ENCODE data around the gene VSNL1. TPM values are rescaled to one million over a fixed set of nuclear protein-coding genes. Genes with fewer than 3 reads are reported as not detected.
A peak's percentile ranks its signal among the peaks of the same experiment; 100 is the strongest.

The VSNL1 gene
- total RNA-seq, result not detected in 2 replicates

DNA sequence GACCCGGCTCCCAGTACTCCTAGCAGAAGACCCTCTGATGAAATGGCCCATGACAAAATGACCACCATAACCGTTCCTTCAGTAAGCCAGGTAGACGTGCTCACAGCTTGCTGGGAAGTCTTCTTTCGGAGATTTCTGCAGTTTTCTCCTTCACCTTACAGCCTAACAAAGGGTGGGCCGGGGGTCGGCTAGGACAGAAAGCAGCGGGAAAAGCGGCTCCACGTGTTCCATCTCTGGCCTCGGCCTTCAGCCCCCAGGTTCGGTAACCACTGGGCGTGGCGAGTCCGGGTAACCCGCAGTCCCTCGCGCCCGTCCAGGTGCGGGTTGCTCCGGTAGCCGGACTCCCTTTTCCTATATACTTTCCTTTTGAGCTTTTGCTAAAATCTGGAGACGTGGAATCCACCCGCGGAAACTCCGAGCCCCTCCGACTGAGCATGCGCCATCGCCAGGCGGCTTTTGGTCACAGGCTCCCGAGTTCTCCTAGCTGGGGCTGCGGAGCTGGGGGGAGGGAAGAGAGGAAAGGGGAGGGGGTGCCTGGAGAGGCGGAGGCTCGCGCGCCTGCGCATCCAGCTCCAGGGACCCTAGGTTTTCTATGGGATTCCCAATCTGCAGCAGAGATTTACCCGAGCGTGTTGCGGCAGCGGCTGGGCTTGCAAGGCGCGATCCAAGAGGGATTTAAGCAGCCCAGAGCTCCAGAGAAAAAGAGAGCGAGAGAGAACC is at the start of gene VSNL1:
Gene VSNL1 (plus strand): TSS at position 604 of the 720 bp plus-strand sequence. CDS start 51,379 bp downstream, outside the sequence.
- TF ChIP-seq, protein P1, sequence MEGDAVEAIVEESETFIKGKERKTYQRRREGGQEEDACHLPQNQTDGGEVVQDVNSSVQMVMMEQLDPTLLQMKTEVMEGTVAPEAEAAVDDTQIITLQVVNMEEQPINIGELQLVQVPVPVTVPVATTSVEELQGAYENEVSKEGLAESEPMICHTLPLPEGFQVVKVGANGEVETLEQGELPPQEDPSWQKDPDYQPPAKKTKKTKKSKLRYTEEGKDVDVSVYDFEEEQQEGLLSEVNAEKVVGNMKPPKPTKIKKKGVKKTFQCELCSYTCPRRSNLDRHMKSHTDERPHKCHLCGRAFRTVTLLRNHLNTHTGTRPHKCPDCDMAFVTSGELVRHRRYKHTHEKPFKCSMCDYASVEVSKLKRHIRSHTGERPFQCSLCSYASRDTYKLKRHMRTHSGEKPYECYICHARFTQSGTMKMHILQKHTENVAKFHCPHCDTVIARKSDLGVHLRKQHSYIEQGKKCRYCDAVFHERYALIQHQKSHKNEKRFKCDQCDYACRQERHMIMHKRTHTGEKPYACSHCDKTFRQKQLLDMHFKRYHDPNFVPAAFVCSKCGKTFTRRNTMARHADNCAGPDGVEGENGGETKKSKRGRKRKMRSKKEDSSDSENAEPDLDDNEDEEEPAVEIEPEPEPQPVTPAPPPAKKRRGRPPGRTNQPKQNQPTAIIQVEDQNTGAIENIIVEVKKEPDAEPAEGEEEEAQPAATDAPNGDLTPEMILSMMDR (conservative IDR thresholded peaks at IDR 0.05; ENCODE audit: low read depth, low read length), result no peak
- H3K4me3 ChIP-seq (ENCODE audit: low read depth, low read length), result peak within 1 kb of the TSS; percentile 56
- DNase-seq (ENCODE audit: low read depth), result peak; percentile 20

DNA sequence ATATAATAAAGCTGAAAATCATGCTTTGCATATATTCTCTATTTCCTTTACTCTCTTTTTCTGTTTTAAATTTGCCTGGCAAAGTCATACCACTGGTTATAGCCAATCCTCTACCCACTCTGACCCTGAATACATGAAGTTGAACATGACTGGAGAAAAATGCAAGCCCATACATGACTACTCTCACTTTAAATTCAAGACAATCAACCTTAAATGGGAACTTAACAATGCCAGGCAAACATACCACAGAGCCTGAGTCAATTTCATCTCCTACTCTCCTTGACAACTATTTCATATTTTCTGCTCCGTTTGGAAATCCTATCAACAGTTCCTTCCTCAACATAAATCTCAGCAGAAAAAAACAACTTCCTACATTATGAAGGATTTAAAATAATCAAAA is 44.9 kb upstream of the VSNL1 start:
- TF ChIP-seq, protein P1 (conservative IDR thresholded peaks at IDR 0.05; ENCODE audit: low read depth, low read length), result no peak
- H3K4me3 ChIP-seq (ENCODE audit: low read depth, low read length), result no peak overlapping the region
- DNase-seq (ENCODE audit: low read depth), result no peak

DNA sequence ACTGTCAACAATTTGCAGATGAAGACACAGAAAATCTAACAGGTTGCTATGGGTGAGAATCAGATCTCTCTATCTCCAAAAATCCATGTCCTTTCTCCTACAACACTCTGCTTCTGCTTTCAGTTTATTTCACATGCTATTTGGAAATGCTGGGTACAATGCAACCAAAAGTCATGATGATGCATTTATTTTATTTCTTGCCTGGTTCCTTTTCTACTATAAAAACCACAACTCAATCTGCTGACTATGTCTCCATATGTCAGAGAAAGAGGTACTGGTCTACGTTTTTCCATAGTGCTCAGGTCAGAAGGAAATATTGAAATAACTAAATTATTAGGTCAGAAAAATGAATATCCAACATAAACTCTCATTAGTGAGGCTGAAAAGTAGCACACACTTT is 42.8 kb upstream of the VSNL1 start:
- TF ChIP-seq, protein P1 (conservative IDR thresholded peaks at IDR 0.05; ENCODE audit: low read depth, low read length), result no peak

DNA sequence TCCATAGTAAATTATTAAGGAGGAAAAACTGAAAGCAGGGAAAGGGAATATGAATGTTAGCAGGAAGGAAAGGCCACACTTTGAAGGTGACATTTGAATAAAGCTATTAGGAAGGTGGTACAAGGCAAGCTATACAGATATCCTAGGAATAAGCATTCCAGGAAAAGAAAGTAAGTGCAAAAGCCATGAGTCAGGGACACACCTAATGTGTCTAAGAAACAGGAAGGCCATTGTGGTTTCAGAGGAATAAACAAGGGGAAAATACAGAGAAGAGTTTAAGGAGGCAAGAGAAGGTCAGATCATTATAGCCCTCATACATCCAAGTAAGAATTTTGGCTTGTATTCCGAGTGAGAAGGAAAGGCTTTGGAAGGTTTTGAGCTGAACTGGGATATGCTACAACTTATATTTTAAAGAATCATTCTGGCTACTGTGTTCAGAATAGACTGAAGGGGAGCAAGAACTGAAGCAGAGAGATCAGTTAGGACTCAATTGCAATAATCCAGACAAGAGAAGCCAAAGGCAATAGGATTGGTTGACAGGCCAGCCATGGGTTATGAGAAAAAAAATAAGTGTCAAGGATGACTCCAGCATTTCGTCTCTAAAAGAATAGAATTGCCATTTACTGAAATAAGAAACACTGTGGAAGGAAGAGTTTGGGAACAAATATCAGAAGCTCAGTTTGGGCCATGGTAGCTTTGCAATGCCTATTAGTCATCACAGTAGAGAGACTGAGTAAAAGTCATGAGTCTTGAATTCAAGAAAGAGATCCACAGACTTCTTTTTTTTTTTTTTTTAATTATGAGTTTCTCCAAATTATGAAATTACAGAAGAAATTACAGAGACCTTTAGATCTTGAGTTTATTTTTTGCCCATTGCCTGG is 33.5 kb upstream of the VSNL1 start:
- no peak overlapping the region for H3K4me3 ChIP-seq (ENCODE audit: low read depth, low read length)
- TF ChIP-seq, protein P1 (conservative IDR thresholded peaks at IDR 0.05; ENCODE audit: low read depth, low read length), result no peak
- peak; percentile 20 for DNase-seq (ENCODE audit: low read depth)

More for the DNA sequence above, 42.8 kb upstream of the VSNL1 start:
- DNase-seq (ENCODE audit: low read depth), result no peak
- no peak overlapping the region for H3K4me3 ChIP-seq (ENCODE audit: low read depth, low read length)

DNA sequence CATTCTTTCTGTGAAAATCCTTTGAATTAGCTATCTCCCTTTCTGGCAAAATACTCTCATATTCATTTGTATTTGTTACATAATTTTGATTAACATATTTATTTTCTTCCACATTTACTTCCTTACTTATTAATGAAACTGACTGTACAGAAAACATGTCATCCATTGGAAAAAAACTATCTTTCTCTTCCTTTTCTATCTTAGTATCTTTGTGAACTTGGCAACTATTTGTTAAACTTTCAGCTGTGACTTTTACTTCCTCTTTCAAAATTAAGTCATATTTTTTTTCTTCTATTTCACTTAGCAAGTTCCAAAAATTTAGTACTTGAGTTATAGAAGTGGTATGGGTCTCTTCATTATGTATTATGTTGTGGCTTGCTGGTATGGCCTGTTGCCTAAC is 24.8 kb upstream of the VSNL1 start:
- TF ChIP-seq, protein P1 (conservative IDR thresholded peaks at IDR 0.05; ENCODE audit: low read depth, low read length), result no peak
- DNase-seq (ENCODE audit: low read depth), result no peak

DNA sequence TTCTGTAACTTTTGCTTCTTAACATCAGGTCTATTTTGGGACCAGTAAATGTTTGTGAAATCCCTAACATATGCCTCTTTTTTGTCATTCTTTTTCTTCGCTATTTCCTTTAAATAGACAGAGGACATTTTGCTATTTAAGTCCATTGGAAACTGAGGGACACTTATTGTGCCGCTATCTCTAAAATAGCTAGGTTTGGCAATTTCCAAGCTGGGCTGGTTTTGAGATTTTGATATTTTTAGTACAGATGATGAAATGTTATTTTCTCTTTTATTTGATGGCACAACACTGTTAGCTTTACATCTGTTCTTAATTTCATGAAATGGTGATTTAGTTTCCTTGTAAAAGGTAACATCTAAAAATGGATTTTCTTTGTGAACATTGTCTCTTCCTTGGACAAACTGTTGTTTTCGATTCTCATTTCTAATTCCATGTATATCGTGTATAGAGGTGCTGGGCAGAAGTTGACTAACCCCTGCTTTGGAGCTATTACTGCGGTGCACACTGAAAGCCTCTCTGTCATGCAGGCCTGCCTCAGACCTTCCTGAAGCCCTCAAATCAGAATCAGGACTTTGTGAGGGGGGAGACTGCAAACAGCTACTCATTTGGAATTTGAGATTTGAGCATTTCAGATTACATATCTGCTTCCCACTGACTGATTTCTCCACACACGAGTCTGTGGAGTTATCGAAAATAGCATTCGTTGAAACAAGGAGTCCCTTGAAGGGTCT is 22.9 kb upstream of the VSNL1 start:
- H3K4me3 ChIP-seq (ENCODE audit: low read depth, low read length), result peak overlapping the region; percentile 63
- TF ChIP-seq, protein P1 (conservative IDR thresholded peaks at IDR 0.05; ENCODE audit: low read depth, low read length), result no peak
- DNase-seq (ENCODE audit: low read depth), result no peak

More for the DNA sequence above, 24.8 kb upstream of the VSNL1 start:
- H3K4me3 ChIP-seq (ENCODE audit: low read depth, low read length), result no peak overlapping the region

All from epithelial cell of proximal tubule (primary cell).